T-helper 17 cell (primary cell): ENCODE results near the gene DCAF10. TPM values are rescaled to one million over a fixed set of nuclear protein-coding genes. Genes with fewer than 3 reads are reported as not detected.
"Not testable (repeated sequence)": the region's sequence is repeated elsewhere in the genome, so short reads cannot be mapped to it uniquely, and the experiment has no call there.

Experiments used
- ATAC-seq: fragments of 150-1000 bp; cut with Tn5 transposase; 2 replicates; pipeline ENCODE4 v1.10.0; 2021; ENCODE audit warnings: mild to moderate bottlenecking, moderate library complexity
- DNase-seq, 3 donors: peaks; one replicate each; pipeline versions ENCODE4 v3.0.0 to v3.0.0-alpha.2; 2020 to 2021
- H3K9me3 ChIP-seq: one replicate; pipeline ENCODE4 v1.7.0; 2013; ENCODE audit warnings: low read length, mild to moderate bottlenecking; ENCODE audit not compliant: control insufficient read depth, poor library complexity, severe bottlenecking
- H3K27ac Mint-ChIP-seq: one replicate; pipeline ENCODE4 v1.8.0; 2022; ENCODE audit warnings: mild to moderate bottlenecking, moderate library complexity, mixed read lengths
- H3K27me3 Mint-ChIP-seq: one replicate; pipeline ENCODE4 v1.8.0; 2022; ENCODE audit warnings: mixed read lengths
- H3K36me3 Mint-ChIP-seq: one replicate; pipeline ENCODE4 v1.8.0; 2022; ENCODE audit warnings: low read depth, mixed read lengths
- H3K4me1 Mint-ChIP-seq: one replicate; pipeline ENCODE4 v1.8.0; 2022; ENCODE audit warnings: mild to moderate bottlenecking, mixed read lengths
- H3K4me3 Mint-ChIP-seq: one replicate; pipeline ENCODE4 v1.8.0; 2022; ENCODE audit warnings: mild to moderate bottlenecking, moderate library complexity, mixed read lengths
- total RNA-seq, 4 donors: library from RNA in 2 of 4; stranded (reverse) in 2 of 4; gene quantifications; one replicate each; pipeline ENCODE4 v1.2.3 and lab custom pipeline; 2022 to 2026

The DCAF10 gene
- total RNA-seq, 2 donors from 2014 or later: 12.1 to 13.0 TPM

DNA sequence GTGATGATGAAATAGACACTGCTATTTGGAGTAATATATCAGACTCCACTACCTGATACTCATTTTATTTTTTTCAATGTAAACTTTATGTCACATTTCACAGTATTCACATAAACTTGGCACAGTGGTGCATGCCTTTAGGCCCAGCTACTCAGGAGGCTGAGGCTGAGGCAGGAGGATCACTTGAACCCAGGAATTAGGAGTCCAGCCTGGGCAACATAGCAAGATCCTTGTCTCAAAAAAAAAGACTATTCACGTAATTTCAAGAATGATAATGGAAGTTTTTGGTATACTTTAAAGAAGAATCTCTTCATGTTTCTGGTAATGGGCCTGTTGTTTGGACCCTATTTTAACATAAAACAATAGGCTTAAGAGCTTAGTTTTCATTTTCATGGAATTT is 56.0 kb downstream of the DCAF10 start:
- Mint-ChIP-seq H3K4me1 (peaks cover 6% of the 10 kb centered on the region), H3K36me3 (peaks cover 2% of the 10 kb centered on the region), H3K27me3 (no peaks in the 10 kb centered on the region), H3K27ac (no peak overlapping the region), H3K4me3 (no peak overlapping the region)
- DNase-seq (no peak), ATAC-seq (no peak)
- no peaks in the 10 kb centered on the region for H3K9me3 ChIP-seq

DNA sequence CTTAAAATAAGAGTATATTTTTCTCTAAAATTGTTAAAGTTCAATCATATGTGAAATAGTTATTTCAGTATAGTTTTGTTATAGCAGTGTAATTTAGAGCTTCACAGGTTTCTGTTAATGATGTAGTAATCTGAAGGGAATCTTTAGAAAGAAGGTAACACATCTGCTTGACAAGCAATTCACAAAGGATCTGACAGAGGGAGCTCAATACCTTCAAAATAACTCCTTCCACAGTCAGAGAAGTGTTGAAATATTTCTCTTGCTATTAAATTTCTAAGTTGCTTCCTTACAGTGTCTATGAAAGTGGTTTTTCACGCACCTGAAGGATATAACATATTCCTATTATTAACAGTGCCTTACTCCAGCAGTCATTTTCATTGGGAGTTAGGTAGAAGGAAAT is 58.4 kb downstream of the DCAF10 start:
- Mint-ChIP-seq H3K36me3 (peaks cover 4% of the 10 kb centered on the region), H3K4me3 (no peak overlapping the region), H3K4me1 (peaks cover 6% of the 10 kb centered on the region), H3K27ac (no peak overlapping the region), H3K27me3 (no peaks in the 10 kb centered on the region)
- DNase-seq: no peak
- H3K9me3 ChIP-seq: no peaks in the 10 kb centered on the region
- no peak for ATAC-seq

DNA sequence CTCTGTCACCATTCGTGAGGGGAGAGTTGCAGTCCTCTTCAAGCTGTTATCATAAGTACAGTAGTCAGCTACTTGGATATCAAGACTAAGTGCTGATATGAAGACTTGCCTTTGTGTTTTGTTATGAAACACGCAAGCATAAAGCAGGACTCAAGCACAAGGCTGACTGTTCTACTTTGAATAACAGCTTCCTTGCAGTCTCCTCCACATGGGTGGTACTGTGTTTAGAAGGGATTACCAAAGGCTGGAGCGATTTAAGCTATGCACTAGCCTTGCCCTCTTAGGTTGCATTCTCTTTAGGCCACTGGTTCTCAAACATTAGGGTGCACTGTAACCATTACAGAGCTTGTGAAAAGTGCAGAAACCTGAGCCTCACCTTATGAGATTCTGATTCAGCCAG is 61.9 kb downstream of the DCAF10 start:
- no peaks in the 10 kb centered on the region for H3K9me3 ChIP-seq
- peaks cover 6% of the 10 kb centered on the region for H3K4me1 Mint-ChIP-seq
- no peak for ATAC-seq
- DNase-seq: no peak
- H3K4me3 Mint-ChIP-seq: no peak overlapping the region
- peaks cover 4% of the 10 kb centered on the region for H3K36me3 Mint-ChIP-seq
- H3K27me3 Mint-ChIP-seq: no peaks in the 10 kb centered on the region
- no peak overlapping the region for H3K27ac Mint-ChIP-seq

DNA sequence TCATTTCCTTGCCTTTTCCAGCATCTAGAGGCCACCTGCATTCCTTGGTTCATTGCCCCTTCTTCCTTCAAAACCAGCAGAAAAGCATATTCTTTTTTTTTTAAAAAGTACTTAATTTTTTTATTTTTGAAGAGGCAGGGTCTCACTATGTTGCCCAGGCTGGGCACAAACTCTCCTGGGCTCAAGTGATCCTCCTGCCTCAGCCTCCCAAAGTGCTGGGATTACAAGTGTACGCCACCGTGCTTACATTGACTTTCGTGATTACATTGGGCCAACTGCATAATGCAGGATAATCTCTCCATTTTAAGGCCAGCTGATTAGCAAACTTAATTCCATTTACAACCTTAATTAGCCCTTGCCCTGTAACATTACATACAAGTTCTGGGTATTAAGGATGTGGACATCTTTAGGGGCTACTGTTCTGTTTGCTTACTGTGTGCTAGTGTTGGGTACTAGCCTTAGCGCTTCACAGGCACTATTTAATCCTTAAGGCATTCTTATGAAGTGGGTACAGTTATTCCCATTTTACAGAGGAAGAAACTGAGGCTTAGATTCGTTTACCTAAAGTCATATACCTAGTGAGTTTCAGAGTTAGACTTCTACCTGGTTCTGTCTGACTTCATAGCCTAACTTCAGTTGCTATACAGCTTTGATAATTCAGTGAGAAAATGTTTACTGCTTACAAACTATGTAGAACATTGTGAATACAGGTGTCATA is 69.6 kb downstream of the DCAF10 start:
- Mint-ChIP-seq H3K4me3 (no peak overlapping the region), H3K27me3 (no peaks in the 10 kb centered on the region), H3K36me3 (no peaks in the 10 kb centered on the region), H3K27ac (no peak overlapping the region), H3K4me1 (no peaks in the 10 kb centered on the region)
- H3K9me3 ChIP-seq: no peaks in the 10 kb centered on the region
- no peak for DNase-seq
- ATAC-seq: no peak

DNA sequence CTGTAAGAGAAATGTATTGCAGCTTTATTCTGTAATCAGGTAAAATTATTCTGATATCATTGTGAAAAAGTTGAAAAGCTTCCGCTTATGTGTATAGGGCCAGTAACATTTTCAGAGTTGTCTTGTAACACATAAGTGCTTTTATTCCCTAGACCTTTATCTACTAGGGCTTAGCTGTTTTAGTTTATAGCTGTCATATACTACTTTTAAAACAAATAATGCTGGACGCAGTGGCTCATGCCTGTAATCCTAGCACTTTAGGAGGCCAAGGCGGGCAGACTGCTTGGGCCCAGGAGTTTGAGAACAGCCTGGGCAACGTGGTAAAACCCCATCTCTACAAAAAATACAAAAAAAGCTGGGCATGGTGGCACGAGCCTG is 70.2 kb downstream of the DCAF10 start:
- no peak overlapping the region for H3K27ac Mint-ChIP-seq

DNA sequence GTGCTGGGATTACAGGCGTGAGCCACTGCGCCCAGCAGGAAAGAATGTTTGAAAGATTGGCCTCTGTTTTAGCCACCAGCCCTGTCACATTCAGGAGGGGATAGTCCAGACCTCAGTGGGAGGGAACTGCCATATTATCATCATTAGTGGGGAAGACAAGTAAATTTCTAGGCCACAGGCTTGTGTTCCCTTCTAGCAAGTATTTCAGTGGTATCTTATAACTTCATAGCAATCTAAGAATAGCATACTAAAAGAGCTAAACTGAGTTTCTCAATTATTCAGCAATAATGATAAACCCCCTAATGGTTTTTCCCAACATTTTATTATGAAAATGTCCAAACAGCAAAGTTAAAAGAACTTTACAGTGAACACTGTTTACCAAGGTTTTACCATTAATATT is 73.4 kb downstream of the DCAF10 start:
- ATAC-seq (no peak), DNase-seq (no peak)
- peaks cover 1% of the 10 kb centered on the region for H3K36me3 Mint-ChIP-seq
- H3K4me1 Mint-ChIP-seq: no peaks in the 10 kb centered on the region
- H3K27me3 Mint-ChIP-seq: no peaks in the 10 kb centered on the region
- no peak overlapping the region for H3K27ac Mint-ChIP-seq
- H3K4me3 Mint-ChIP-seq: no peak overlapping the region
- no peaks in the 10 kb centered on the region for H3K9me3 ChIP-seq

More for the DNA sequence above, 70.2 kb downstream of the DCAF10 start:
- DNase-seq (no peak), ATAC-seq (no peak)
- Mint-ChIP-seq H3K36me3 (no peaks in the 10 kb centered on the region), H3K4me3 (no peak overlapping the region), H3K4me1 (no peaks in the 10 kb centered on the region), H3K27me3 (no peaks in the 10 kb centered on the region)
- no peaks in the 10 kb centered on the region for H3K9me3 ChIP-seq

DNA sequence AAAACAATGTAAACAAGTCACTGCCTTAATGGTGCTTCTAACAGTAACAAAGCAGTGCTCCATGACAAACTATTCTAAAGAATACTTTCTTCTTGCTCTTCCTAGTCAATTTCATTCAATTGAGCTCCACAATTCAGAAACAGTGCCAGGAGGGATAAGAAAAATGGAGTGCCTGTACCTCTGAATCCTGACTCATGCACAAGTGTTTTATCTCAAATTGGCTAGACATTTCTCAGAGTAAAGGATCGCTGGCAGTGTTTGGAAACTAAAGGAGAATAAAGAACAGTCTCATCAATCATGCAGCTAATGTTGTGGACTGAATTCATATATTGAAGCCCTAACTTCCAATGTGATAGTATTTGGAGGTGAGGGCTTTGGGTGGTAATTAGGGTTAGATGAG is 75.8 kb downstream of the DCAF10 start:
- ATAC-seq: no peak
- no peak overlapping the region for H3K27ac Mint-ChIP-seq

DNA sequence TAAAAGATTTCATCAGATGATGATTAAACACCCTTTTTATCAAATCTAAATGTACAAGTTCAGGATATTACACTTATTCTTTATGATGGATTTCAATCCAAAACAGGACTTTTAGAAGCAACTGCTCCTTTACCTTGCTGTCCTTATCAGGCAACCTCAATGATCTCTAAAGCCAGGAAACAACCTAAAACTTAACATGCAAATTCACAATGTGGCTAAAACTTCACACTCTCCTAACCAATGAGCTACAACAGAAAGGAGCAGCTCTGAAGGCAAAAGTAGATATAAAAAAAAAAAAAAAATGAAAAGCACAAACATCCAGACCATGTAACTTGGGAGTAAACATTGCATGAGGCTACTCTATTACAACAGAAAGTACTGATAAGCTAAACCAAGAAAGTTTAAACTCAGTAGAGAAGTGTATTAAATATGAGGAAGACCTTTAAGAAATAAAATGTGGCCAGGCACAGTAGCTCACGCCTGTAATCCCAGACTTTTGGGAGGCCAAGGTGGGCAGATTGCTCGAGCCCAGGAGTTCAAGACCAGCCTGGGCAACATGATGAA is 80.4 kb downstream of the DCAF10 start:
- no peaks in the 10 kb centered on the region for H3K27me3 Mint-ChIP-seq
- ATAC-seq: no peak
- peaks cover 13% of the 10 kb centered on the region for H3K4me1 Mint-ChIP-seq
- H3K4me3 Mint-ChIP-seq: no peak overlapping the region
- no peak overlapping the region for H3K27ac Mint-ChIP-seq
- H3K9me3 ChIP-seq: no peaks in the 10 kb centered on the region
- H3K36me3 Mint-ChIP-seq: peaks cover 8% of the 10 kb centered on the region
- no peak for DNase-seq

More for the DNA sequence above, 75.8 kb downstream of the DCAF10 start:
- no peaks in the 10 kb centered on the region for H3K27me3 Mint-ChIP-seq
- DNase-seq: no peak
- H3K4me3 Mint-ChIP-seq: no peak overlapping the region
- H3K36me3 Mint-ChIP-seq: peaks cover 8% of the 10 kb centered on the region
- peaks cover 6% of the 10 kb centered on the region for H3K4me1 Mint-ChIP-seq
- H3K9me3 ChIP-seq: no peaks in the 10 kb centered on the region

DNA sequence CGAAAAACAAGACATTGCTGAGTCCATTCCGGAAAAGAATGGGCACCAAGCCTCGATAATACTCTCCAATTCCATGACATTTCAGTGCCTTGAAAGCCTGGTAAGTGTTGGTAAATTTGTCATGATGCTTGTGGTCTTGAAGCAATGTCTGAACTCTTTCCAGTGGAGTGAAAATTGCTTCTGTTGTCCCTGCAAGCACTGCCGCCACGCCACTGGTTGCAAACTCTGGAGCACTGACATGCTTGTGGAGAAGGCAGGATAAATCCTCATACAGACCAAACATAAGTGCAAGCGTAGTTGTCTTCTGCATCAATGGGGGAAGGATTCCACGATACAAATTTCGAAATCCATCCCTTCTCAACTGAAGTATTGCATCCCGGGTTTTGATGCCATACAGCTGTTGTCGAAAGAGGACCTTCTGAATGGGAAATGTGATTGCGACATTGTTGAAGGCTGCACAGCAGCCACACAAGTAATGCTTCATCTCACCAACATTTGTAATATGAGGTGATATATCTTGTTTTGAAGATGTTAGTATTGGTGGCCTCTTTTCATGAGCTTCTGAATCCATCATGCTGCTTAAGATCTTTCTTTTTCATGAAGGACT is 87.5 kb downstream of the DCAF10 start:
- H3K36me3 Mint-ChIP-seq, ATAC-seq, H3K4me1 Mint-ChIP-seq, H3K9me3 ChIP-seq, H3K4me3 Mint-ChIP-seq, H3K27me3 Mint-ChIP-seq, H3K27ac Mint-ChIP-seq, DNase-seq: not testable (repeated sequence)

DNA sequence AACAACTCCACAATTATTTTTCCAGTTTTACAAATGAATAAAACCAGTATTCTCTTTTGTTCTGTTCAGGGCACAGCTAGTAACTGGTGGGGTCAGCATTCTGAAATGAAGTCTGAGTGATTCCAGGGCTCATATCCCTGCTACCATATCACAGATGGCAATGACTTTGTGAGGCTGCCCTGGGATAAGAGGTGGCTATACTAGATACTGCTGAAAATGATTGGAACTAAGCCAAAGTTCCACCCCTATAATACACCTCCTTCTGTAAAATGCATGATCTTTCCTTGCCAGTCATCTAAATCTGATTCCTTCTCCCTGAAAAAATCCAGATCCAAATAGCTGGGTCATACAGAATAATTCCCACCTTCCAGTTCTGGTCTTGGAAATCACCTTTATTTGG is 88.9 kb downstream of the DCAF10 start:
- H3K9me3 ChIP-seq: no peaks in the 10 kb centered on the region
- no peaks in the 10 kb centered on the region for H3K27me3 Mint-ChIP-seq
- ATAC-seq (no peak), DNase-seq (no peak)
- peaks cover 9% of the 10 kb centered on the region for H3K4me1 Mint-ChIP-seq
- H3K4me3 Mint-ChIP-seq: no peak overlapping the region
- H3K36me3 Mint-ChIP-seq: peaks cover 3% of the 10 kb centered on the region
- no peak overlapping the region for H3K27ac Mint-ChIP-seq

DNA sequence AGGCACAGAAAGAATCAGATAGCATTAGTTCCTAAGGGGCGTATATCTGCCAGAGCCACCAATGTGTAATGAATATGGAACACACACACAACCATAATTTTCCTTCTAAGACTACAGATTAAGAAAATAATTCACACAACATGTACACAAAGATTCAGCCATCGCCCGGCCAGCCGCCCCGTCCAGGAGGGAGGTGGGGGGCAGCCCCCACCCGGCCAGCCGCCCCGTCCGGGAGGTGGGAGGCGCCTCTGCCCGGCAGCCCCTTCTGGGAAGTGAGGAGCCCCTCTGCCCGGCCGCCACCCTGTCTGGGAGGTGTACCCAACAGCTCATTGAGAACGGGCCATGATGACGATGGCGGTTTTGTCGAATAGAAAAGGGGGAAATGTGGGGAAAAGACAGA is 90.4 kb downstream of the DCAF10 start:
- not testable (repeated sequence) for ATAC-seq, H3K9me3 ChIP-seq, H3K27me3 Mint-ChIP-seq, H3K27ac Mint-ChIP-seq, H3K36me3 Mint-ChIP-seq, H3K4me1 Mint-ChIP-seq, H3K4me3 Mint-ChIP-seq, DNase-seq

DNA sequence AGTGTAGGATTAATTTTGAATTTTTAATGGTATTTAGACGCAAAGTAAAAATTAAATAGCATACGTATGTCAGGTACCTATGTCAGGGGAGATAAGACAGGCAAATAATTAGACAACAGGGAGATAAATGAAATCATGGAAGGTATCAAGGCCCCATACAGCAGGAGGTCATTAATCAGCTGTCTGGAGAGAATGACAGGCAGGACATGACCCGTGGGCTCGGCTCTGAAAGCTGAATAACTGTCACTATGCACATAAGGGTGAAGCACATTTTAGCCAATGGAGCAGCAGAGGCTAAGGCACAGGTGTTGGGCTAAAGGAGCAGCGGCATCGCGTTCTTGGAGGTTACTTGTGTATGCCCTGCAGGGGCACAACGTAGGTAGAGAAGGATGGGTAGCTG is 91.5 kb downstream of the DCAF10 start:
- Mint-ChIP-seq H3K36me3 (peaks cover 3% of the 10 kb centered on the region), H3K4me1 (peaks cover 6% of the 10 kb centered on the region), H3K27me3 (no peaks in the 10 kb centered on the region), H3K4me3 (no peak overlapping the region), H3K27ac (no peak overlapping the region)
- no peaks in the 10 kb centered on the region for H3K9me3 ChIP-seq
- DNase-seq (no peak), ATAC-seq (no peak)

DNA sequence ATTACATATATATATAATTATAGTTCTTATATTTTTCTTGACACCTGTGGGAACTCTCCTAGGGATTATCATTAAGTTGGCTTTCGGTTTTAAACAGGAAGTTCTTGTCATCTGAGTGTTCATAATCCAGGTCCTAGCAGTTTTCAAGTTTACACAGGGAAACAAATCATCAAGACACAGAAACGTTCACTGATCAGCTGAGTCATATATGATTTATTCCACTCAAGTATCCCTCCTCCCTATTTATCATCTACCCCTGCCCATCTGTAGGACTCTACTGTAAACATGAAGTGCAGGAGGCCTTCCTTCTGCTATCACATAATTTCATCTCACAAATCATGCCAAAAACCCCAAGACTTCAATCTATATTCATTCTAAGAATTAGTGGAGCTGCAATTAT is 97.1 kb downstream of the DCAF10 start:
- Mint-ChIP-seq H3K36me3 (peaks cover 5% of the 10 kb centered on the region), H3K27me3 (no peaks in the 10 kb centered on the region), H3K4me3 (no peak overlapping the region), H3K4me1 (peaks cover 6% of the 10 kb centered on the region), H3K27ac (peak overlapping the region; percentile 69)
- ATAC-seq: no peak
- H3K9me3 ChIP-seq: no peaks in the 10 kb centered on the region
- DNase-seq: no peak

DNA sequence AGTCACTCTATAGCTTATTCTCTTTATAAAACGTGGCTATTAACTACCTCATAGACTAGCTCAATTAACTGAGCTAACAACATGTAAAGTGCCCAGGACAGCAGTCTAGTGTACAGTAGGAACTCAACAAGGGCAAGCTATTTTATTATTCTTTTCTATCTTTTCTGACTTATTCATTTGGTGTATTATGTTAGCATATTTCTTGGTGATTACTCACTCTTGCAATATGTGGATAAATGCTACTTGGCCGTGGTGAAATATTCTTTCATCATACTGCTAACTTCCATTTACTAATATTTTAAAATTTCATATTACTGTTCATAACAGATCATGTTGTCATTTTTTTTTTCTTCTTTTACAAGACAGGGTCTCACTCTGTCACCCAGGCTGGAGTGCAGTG is 98.4 kb downstream of the DCAF10 start:
- ATAC-seq: no peak
- no peaks in the 10 kb centered on the region for H3K9me3 ChIP-seq
- H3K27ac Mint-ChIP-seq: no peak overlapping the region
- no peaks in the 10 kb centered on the region for H3K27me3 Mint-ChIP-seq
- no peak for DNase-seq
- peaks cover 5% of the 10 kb centered on the region for H3K36me3 Mint-ChIP-seq
- peaks cover 10% of the 10 kb centered on the region for H3K4me1 Mint-ChIP-seq
- H3K4me3 Mint-ChIP-seq: no peak overlapping the region
